PC-9 (cell line): ENCODE data around the gene GPHN. TPM values are rescaled to one million over a fixed set of nuclear protein-coding genes. Genes with fewer than 3 reads are reported as not detected.

Experiments
- BruUV-seq: library from RNA; stranded (reverse); fragments of 400-500 nt; replicated peaks from 2 replicates; lab custom pipeline; 2021; lab: Mats Ljungman, UMichigan
- CTCF ChIA-PET: fragments of 300-600 bp; sonication (Branson Sonifier 250); formaldehyde crosslinking; loops from one replicate; lab custom pipeline; 2022; ENCODE audit warnings: antibody characterized with exemption; lab: Charles Lee
- POLR2A ChIA-PET: fragments of 300-600 bp; sonication (Branson Sonifier 250); formaldehyde crosslinking; loops from one replicate; lab custom pipeline; 2022; ENCODE audit warnings: antibody characterized with exemption; ENCODE audit not compliant: unreplicated experiment; lab: Charles Lee
- DNase-seq, 2 experiments: peaks; one replicate each; pipeline versions ENCODE4 v3.0.0 to v3.0.0-alpha.2; 2015 to 2022; ENCODE audit warnings: mixed read lengths in 1 of 2
- H2AFZ ChIP-seq: fragments of 200-600 bp; sonication (generic); 2 replicates; pipeline ENCODE4 v1.8.1; 2017; ENCODE audit warnings: antibody characterized with exemption
- H3F3A ChIP-seq: fragments of 200-600 bp; sonication (generic); 2 replicates; pipeline ENCODE4 v1.8.1; 2017; ENCODE audit warnings: antibody characterized with exemption, mild to moderate bottlenecking, low read depth; ENCODE audit not compliant: insufficient read depth
- H3K27ac ChIP-seq: fragments of 200-600 bp; sonication (generic); 2 replicates; pipeline ENCODE4 v1.6.1; 2016; ENCODE audit warnings: mixed run types
- H3K27me3 ChIP-seq: fragments of 200-600 bp; sonication (generic); 2 replicates; pipeline ENCODE4 v1.6.1; 2016; ENCODE audit warnings: low read depth, mixed run types; ENCODE audit not compliant: insufficient read depth
- H3K36me3 ChIP-seq: fragments of 200-600 bp; sonication (generic); 2 replicates; pipeline ENCODE4 v1.6.1; 2016; ENCODE audit warnings: low read depth, mixed run types
- H3K4me1 ChIP-seq: fragments of 200-600 bp; sonication (generic); replicated peaks from 2 replicates; pipeline ENCODE4 v1.6.1; 2016; ENCODE audit warnings: mixed run types; ENCODE audit not compliant: insufficient read depth
- H3K4me2 ChIP-seq: fragments of 200-600 bp; sonication (generic); 2 replicates; pipeline ENCODE4 v1.6.1; 2017; ENCODE audit warnings: mixed run types
- H3K4me3 ChIP-seq: fragments of 200-600 bp; sonication (generic); 2 replicates; pipeline ENCODE4 v1.6.1; 2016; ENCODE audit warnings: mixed run types
- H3K79me2 ChIP-seq: fragments of 200-600 bp; sonication (generic); 2 replicates; pipeline ENCODE4 v1.6.1; 2017; ENCODE audit warnings: low read depth, mixed run types
- H3K9me2 ChIP-seq: fragments of 200-600 bp; sonication (generic); 2 replicates; pipeline ENCODE4 v1.8.1; 2017; ENCODE audit warnings: mild to moderate bottlenecking; ENCODE audit not compliant: insufficient read depth
- H3K9me3 ChIP-seq: fragments of 200-600 bp; sonication (generic); 2 replicates; pipeline ENCODE4 v1.8.1; 2016; ENCODE audit warnings: low read depth; ENCODE audit not compliant: insufficient read depth
- H4K20me1 ChIP-seq: fragments of 200-600 bp; sonication (generic); 2 replicates; pipeline ENCODE4 v1.8.1; 2017; ENCODE audit not compliant: insufficient read depth
- EZH2 ChIP-seq: fragments of 200-600 bp; sonication (generic); IDR thresholded peaks from 2 replicates; pipeline ENCODE4 v1.8.0; 2017; ENCODE audit warnings: antibody characterized with exemption, low read depth
- intact Hi-C: fragments of 100-400 bp; cut with micrococcal nuclease; formaldehyde crosslinking; loops from one replicate; pipeline ENCODE4 v1.10.0; 2022; ENCODE audit not compliant: unreplicated experiment
- total RNA-seq: library from RNA; stranded (reverse); gene quantifications from 2 replicates; pipeline ENCODE4 v1.2.3, GENCODE V29; 2021
- TF ChIP-seq, protein P1 (sequence below): fragments of 200-600 bp; sonication (generic); conservative IDR thresholded peaks from 2 replicates; pipeline ENCODE4 v1.6.1; 2017; ENCODE audit warnings: mixed run types, antibody characterized with exemption, mild to moderate bottlenecking, moderate library complexity

The GPHN gene
- total RNA-seq, 1 experiment from 2014 or later = 18.3 TPM

DNA sequence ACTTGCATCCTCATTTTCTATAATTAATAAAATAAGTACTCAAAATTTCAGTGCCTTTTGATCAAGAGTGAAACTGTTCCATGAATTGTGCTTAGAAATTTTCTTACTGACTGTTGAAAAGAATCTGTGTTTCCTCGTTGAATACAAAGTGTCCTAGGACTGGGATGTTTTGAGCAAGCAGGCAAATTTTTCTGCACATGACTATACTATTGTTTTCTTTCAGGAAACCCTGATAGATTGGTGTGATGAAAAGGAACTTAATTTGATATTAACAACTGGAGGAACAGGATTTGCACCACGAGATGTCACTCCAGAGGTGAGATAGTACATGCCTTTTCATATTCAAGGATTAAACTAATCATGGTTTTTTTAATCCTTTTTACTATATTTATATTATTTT lies 316.3 kb downstream of the GPHN start:
- H4K20me1 ChIP-seq = no peaks in the 10 kb centered on the region
- TF ChIP-seq, protein P1, sequence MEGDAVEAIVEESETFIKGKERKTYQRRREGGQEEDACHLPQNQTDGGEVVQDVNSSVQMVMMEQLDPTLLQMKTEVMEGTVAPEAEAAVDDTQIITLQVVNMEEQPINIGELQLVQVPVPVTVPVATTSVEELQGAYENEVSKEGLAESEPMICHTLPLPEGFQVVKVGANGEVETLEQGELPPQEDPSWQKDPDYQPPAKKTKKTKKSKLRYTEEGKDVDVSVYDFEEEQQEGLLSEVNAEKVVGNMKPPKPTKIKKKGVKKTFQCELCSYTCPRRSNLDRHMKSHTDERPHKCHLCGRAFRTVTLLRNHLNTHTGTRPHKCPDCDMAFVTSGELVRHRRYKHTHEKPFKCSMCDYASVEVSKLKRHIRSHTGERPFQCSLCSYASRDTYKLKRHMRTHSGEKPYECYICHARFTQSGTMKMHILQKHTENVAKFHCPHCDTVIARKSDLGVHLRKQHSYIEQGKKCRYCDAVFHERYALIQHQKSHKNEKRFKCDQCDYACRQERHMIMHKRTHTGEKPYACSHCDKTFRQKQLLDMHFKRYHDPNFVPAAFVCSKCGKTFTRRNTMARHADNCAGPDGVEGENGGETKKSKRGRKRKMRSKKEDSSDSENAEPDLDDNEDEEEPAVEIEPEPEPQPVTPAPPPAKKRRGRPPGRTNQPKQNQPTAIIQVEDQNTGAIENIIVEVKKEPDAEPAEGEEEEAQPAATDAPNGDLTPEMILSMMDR = no peak
- no peak for TF ChIP-seq EZH2
- no peak overlapping the region for H2AFZ ChIP-seq
- BruUV-seq = no TSS peak
- no peak for DNase-seq
- no peak overlapping the region for H3K27ac ChIP-seq
- CTCF ChIA-PET = no interaction called here
- H3K9me3 ChIP-seq = no peaks in the 10 kb centered on the region; the same call in 1 of the 2 replicates
- H3K36me3 ChIP-seq = no peaks in the 10 kb centered on the region
- H3K79me2 ChIP-seq = no peaks in the 10 kb centered on the region
- H3K4me3 ChIP-seq = no peak overlapping the region
- H3K4me2 ChIP-seq = no peak overlapping the region
- intact Hi-C loops = no loop called here
- H3K27me3 ChIP-seq = no peaks in the 10 kb centered on the region
- no peaks in the 10 kb centered on the region for H3K4me1 ChIP-seq
- H3K9me2 ChIP-seq = no peaks in the 10 kb centered on the region
- POLR2A ChIA-PET = no interaction called here
- H3F3A ChIP-seq = no peaks in the 10 kb centered on the region; the same call in 1 of the 2 replicates

DNA sequence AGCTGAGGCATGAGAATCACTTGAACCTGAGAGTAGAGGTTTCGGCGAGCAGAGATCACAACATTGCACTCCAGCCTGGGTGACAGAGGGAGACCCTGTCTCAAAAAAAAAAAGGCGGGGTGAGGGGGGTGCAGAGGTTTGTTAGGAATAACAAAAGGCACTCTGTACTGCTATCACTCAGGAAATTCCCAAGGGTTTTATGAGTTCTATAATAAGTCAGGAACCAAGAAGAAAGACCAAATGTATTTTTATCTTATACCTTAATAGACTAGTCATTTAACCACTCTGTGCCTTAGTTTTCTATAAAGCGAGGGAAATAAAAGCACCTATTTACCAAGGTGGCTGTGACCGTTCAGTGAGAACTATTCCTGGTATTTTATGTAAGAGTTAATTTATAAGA lies 319.2 kb downstream of the GPHN start:
- TF ChIP-seq EZH2 = no peak
- TF ChIP-seq, protein P1 = no peak
- BruUV-seq = no TSS peak
- CTCF ChIA-PET = no interaction called here
- intact Hi-C loops = no loop called here
- no peak for DNase-seq
- Histone ChIP-seq H3K9me2 (0 out of 2 replicates have a peak, but pooled peaks cover 3% of the 10 kb centered on the region), H3K79me2 (no peaks in the 10 kb centered on the region), H3K27me3 (no peaks in the 10 kb centered on the region), H3K27ac (no peak overlapping the region), H3K4me3 (no peak overlapping the region), H4K20me1 (no peaks in the 10 kb centered on the region), H3K4me1 (no peaks in the 10 kb centered on the region), H2AFZ (no peak overlapping the region), H3F3A (no peaks in the 10 kb centered on the region; the same call in 1 of the 2 replicates), H3K4me2 (no peak overlapping the region), H3K9me3 (no peaks in the 10 kb centered on the region; the same call in 1 of the 2 replicates), H3K36me3 (no peaks in the 10 kb centered on the region)
- POLR2A ChIA-PET = interaction anchor here (0.6 kb wide), 1 partner anchor 359 kb away, joined by 9 read pairs; no protein-coding TSS in a partner anchor

GRCh38 chr14:66831173-66831572 lies 323.2 kb downstream of the GPHN start:
- 0 out of 2 replicates have a peak, but pooled peaks cover 7% of the 10 kb centered on the region for H3K9me2 ChIP-seq

More at GRCh38 chr14:66831173-66831572, 323.2 kb downstream of the GPHN start:
- Histone ChIP-seq H3K36me3 (no peaks in the 10 kb centered on the region), H3K79me2 (no peaks in the 10 kb centered on the region), H3K27me3 (no peaks in the 10 kb centered on the region), H3K4me1 (no peaks in the 10 kb centered on the region), H2AFZ (no peak overlapping the region), H4K20me1 (no peaks in the 10 kb centered on the region), H3K9me3 (no peaks in the 10 kb centered on the region; the same call in 1 of the 2 replicates), H3K4me2 (no peak overlapping the region), H3K27ac (no peak overlapping the region), H3F3A (no peaks in the 10 kb centered on the region), H3K4me3 (no peak overlapping the region)
- POLR2A ChIA-PET = no interaction called here
- BruUV-seq = no TSS peak
- CTCF ChIA-PET = no interaction called here
- intact Hi-C loops = no loop called here
- TF ChIP-seq, protein P1 = no peak
- TF ChIP-seq EZH2 = no peak
- no peak for DNase-seq
